ENCODE results near the gene KCNT1.

The KCNT1 gene

DNA sequence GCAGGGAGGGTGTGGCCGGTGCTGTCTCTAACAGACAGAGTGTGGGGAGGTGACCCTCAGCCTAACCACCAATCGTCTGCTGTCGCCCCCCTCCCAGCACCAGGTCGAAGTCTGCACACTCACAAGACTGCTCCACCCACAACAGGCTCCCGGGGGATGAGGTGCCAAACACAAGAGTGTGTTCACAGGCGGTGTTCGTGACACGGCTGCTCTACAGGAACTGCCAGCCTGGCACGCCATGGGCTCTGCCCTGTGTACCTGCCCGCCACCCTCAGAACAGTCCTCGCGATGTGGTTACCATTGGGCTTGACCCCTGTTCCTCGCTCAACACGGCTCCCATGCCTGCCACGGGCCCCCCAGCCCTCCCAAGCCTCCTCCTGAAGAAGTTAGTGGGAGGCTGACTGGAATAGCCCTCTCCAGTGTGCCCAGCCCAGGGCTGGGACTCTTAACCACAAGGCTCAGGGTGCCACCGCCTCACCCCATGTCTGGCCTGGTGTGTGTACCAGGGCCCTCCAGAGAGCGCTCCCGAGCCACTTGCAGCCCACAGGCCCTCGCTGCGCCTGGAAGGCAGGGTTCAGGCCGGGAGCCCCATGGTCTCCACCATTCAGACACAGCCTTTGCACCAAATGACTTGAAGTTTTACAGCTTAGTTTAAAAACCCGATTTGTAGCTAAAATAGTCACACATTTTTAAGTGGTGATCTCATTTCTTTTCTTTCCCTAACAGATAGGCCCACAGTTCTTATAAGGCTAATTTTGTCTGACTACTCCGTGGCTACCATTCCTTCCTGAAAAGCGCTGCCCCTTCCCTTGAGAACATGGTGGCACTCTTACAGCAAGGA lies 102.8 kb downstream of the KCNT1 start:
- DNase-seq = no peak

DNA sequence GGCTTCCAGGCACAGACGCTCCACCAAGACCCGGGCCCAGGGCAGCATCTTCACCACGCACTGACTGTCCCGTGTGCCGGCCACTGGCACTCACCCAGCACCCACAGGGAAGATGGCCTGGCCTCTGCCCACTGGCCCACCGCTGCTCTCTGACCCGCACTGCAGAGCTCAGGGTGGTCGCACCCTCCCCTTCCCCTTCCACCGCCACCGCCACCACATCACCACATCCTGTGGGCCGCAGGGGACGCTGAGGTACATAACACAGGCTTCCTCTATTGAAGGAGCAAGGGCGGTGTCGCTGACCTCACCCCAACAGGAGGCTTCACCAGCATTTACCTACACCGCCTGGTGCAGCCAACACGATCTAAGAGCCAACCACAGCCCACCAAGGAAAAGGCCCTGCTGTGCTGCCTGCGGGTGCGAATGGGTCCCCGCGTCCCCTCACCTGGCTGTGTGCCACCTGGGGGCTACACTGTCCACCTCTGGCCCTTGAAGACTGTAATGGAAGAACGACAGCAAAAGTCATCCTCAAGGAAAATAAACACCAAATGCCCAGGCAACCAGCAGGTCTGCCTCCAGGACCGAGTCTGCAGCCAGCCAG lies 103.5 kb downstream of the KCNT1 start:
- no peak for DNase-seq

DNA sequence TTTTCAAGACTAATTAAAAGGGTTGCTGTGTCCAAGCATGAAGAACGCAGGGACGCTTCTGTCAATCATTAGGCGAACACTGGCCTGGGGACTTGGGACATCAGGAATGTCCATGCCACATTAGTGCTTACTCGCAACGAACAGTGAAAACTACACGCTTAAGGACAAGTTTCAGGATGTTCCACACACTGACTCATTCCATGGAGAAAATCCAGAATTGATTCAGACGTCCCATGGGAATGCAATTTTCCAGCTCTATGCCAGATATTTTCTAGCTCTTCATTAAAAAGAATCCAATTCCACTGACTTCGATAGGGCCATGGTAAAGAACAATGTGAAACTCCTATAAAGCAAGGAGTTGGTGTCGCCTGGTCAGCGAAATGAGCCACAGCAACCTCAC lies 107.2 kb downstream of the KCNT1 start:
- no peak for DNase-seq

DNA sequence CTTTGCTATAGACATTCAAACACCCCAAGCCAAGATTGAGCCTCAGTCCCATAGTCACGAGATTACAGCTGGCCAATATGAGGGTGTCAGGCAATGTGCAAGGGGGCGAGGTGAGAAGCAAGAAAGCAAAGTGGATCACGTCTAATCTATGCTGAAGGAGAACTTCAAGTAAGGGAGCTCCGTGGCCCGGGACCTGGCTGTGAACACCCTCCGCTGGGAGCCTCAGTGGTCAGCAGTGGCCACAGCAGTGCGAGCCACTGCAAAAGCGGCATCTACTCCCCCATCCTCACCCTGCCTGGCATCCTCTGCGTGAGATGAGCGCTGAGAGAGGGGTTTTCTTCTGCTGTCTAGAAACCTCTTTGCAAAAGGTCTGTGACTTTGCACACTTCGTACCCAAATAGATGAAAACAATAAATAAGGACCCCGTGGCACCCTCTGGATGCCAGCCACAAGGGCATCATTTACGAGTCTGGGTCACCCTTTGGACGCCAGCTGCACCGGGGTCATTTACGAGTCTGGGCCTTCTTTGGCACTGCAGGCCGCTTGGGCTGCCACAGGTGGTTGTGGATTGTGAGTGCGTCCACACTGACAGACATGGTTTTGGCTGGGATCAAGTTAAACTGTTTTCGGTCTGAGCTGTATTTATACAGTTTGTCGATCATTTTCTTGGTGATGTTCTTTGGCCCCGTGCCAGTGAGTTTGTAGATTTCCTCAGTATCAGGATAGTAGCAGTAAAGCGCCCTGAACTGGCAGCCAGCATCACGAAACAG lies 109.0 kb downstream of the KCNT1 start:
- no peak for DNase-seq

DNA sequence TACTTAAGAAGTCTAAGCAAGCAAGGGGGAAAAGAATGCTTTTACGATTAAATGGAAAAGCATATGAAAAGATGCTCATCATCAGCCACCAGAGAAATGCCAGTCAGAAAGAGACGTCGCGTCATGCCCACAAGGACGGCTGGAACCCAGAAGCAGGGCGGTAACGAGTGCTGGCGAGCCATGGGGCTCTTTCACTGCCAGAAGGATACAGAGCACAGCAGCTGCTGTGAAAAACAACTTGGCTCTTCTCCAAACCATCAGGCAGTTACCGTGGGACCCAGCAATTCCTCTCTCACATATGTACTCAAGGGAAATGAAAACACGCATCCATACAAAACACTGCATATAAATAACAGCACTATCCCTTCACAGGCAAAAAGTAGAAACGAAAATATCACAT lies 109.8 kb downstream of the KCNT1 start:
- DNase-seq = no peak

DNA sequence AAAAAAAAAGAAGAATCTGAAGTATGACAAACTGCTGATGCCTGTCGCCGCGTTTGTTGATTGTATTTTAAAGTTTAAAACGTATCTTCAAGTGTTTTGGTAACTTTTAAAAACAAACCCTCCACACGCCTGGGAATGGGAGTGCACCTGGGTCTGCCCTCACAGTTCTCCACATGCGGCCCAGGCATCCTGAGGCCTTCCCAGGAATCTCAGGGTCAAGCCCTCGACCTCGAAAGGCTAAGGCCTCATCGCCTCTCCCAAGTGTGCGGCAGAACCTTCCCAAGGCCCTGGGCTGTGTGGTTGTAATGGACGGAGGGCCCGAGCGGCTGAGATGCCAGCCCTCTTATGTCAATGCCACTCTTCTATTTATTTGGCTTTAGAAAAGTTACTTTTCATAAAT lies 111.0 kb downstream of the KCNT1 start:
- no peak for DNase-seq

DNA sequence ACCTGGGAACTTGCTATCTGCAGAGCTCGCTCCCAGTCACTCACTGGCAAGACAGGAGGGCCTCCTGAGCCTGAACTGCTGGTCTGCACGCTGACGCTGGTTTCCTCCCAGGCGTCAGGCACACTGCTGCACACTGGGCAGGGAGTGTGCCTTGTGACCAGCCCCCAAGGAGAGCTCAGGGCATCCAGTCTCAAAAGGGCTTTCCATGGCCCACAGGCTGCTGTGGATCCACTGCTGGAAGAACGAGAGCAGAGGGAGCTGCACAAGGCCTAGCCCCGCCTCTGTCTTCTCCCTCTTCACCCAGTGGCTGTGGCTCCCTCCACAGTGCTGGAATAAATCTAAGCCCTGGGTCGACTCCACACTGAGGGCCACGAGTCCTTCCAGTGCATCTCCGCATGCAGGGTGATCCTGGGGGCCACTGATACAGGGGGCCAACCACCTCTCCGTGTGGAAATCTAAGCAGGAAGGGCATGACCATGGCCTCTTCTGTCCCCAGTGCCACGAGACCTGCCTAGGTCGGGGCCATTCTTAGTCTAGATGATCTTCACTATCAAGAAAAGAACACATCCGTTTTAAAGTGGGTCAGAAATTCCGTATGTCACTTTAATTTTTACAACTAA lies 111.8 kb downstream of the KCNT1 start:
- no peak for DNase-seq

DNA sequence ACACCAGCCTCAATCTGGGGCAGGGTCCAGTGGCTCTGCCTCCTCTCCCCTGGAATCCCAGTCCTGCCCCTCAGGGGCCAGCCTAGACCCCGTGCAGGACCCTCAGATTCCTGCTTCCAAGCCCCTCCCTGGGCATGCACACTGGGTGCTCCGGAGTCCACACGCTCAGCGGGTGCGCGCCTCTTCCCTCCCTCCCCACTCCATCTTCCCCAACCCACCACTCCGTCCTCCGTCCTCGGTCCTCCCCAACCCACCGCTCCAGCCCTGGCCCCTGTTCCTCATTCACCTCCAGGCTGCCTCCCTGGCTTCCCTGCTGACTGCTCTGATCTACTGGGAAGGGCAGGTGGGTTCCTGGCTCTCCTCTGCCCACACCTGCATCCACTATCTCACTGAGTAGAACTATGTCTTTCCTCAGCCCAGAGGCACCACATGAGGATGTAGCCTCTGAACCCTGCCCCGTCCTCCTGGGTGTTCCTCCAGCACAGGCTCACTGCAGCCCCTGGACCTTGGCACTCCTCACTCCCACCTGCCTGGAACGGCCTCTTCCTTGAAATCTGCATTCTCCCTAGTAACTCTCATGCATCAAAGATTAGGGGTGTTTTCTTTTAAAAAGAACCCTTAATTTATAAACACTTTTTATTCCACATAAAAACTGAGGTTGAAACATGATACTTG lies 112.6 kb downstream of the KCNT1 start:
- no peak for DNase-seq

DNA sequence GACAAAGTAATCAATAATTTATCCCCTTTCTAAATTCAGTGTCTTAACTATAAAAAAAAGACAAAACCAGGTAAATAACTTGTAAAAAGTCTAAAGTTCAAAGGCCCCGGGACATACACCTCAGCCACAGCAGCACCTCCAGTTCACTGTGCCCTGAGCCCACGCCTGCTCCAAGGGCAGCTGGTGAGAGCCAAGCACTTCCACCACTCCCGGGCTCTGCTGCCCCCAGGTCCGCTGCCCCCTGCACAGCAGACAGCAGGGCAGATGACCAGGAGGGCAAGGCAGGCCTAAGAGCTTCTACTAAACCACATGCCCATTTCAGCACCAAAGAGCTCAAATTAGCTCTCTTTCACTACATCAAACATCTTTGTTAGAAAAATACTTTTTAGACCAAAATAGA lies 113.4 kb downstream of the KCNT1 start:
- no peak for DNase-seq

DNA sequence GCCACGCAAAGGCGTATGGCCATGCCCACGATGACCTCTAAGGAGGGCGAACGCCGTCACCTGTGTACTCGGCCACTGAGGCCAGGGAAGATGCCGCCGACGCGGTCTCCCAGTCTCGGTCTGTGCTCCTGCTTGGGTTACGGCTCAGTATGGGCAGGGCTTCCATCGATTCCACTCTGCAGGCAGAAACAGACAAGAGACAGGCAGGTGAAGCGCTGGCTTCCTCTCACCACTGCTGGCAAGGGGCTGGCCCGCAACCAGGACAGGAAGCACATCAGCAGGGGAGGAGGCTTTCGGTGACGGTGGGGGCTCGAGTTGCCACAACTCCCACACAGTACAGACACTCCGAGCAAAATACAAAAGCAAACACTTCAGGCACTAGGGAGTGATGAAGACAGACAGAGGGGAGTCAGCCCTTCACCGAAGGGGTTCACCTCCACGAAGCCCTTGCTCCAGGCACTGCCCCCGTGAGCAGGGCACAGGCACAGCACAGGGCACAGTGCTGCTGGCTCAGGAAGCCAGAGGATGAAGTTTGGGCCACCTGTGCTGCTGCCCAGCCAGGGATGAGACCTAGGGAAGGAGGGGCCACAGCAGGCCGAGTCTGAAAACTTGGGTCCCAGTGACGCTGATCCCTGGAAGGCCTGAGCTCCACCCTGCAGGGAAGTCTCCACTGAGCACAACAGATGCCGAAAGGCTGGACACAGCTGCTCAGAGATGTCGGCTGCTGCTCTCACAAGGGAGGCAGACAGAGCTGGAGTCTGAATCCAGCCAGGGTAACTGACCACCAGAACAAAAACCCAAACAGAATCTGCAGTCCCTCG lies 114.1 kb downstream of the KCNT1 start:
- no peak for DNase-seq

DNA sequence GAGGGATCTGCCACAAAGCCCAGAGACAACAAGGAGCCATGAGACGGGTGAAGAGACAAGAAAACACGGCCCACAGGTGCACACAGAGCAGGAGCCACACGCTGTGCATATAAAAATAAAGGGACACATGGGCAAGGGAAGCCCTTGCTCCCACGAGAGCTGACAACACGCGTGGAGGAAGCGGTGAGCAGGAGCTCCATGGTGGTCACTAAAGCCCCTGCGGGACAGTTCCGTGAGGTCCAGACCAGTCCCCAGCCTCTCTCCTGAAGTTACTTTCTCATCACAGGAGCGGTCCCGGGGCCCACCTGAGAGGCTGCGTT lies 114.6 kb downstream of the KCNT1 start:
- DNase-seq = no peak

DNA sequence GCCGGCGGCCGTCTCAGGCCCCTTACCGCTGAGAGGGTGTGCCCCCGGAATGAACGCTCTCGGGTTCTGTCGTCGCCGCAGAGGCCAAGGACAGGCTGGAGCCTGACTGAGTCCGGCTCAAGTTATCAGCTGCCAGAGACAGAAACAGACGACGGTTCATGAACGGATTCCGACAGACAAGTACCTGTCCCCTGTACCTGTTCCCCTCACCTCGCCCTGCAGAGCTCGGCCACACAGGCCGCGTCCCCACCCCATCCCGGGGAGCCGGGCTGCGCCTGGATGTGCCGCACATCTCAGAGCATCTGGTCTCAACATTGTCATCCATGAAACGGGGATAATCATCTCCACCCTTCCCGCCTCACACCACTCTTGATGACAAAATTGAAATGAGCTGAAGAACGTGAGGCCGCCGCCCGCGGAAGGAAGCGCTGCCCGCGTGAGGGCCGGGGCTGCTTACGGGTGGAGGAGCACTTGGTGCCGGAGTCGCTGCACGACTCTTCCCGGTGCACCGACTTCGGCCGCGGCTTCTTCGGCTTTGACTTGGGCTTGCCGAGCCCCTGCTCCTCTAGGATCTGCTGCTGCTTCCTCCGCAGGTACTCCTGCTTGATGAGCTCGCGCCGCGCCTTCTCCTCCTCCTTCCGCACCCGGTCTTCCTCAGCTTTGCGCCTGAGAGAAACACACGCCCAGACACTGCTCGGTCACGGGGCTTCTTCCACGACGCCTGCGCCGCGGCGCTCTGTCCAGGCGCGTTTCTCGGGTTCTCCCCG lies 116.1 kb downstream of the KCNT1 start:
- no peak for DNase-seq

DNA sequence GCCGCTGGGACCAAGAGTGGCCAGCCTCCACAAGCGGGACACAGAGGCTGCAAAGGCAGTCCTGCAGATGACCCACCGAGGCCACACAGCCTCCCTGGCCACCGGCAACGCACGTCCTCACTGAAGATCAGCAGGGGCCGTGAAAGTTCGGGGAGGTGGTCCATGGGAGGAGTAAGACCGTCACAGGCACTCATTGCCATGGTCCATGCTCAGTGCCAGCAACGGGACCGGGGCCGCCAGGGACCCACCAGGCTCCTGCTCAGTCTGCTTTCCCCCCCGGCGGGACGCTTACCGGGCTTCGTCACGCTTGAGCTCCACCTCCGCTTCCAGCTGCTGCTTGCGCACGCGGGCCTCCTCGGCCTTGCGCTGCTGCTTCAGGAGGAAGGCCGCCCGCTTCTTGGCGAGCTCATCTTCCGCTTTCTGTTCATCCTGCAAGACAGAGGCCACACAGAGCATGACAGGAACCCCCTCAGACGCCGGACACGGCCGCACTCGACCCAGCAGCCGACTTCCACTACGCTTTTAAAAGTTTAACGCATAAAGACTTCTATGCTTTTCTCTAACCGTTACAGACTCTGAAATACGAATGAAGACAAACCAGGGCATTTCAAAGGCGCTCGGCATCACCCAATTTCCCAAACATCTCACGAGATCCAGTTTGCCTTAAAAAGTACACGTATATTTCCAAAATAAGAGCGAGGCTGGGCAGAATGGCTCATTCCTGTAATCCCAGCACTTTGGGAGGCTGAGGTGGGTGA lies 116.9 kb downstream of the KCNT1 start:
- DNase-seq = no peak

DNA sequence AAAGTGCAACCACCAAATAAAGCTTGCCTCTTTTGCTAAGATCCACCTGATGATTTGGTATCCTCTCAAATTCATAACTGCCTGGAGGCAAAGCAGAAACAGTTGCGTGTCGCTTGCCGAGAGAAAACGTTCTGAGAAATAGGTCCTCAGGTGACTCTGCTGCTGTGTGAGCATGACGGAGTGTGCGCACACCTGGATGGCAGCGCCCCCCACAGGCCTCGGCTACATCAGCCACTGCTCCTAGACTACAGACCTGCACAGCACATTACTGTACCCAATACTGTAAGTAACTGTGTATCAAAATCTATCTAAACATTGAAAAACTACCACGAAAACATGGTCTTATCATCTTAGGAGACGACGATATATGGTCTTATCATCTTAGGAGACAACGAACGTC lies 117.9 kb downstream of the KCNT1 start:
- DNase-seq = no peak

DNA sequence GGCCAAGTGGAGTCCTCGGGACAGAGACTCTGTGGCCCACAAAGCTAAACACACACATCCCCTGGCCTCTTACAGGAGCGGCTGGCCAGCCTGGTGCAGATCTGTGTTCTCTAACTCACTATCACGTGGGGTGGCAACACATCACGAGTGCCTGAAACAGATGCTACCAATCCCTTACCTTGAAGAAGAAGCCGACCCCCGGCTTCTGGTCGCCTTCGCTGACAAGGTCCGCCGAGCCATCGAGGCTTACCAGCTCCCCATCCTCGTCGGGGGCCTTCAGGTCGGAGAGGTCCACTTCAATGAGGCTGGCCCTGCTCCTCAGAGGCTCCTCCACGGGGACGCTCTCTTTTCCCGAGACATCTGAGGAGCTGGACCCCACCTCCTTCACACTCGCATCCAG lies 118.7 kb downstream of the KCNT1 start:
- no peak for DNase-seq

DNA sequence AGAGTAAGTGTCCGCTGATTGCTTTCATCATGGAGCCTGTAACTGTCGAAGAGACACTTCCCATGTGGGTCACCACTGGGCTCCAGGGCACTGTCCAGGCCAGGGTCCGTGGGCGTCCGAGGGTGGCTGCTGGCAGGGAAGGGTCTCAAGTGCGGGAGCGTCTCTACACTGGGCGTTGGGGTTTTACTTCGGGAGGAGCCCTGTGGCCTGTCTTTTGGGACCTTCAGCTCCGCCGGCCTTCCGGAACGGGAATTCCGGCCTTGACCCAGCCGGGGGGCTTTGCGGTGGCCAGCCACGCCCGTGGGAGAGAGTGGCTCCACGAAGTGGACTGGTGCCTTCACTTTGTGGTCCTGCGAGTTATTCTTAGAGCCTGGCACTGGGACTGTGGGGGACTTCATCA lies 119.1 kb downstream of the KCNT1 start:
- DNase-seq = no peak

DNA sequence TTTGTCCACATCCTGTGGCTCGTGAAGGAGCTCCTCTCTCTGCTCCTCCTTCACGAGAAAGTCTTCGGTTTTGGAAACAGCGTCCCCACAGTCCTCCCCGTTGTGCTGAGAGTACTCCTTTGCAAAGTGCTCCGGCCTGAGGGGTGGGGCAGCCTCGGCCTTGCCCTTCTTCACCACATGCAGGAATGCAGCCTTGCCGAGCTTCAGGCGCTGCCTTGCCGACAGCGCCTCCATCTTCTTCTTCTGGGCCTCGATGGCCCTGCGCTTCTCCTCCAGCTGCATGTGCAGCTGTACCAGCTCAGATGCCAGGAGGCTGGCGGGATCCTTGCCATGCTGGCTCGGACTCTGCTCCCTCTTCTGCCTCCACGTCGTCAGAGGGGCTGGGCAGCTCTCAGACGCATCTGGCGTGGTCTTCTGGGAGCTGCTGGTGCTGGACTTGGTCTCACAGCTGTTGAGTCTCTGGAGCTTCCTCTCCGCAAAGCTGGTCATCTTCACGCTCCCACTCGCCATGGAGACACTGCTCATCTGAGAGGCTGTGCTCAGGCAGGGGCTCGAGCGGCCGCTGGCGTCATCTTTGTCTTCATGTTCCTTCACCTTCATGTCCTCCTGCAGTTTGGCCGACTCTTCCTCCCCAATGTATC lies 119.9 kb downstream of the KCNT1 start:
- DNase-seq = no peak

DNA sequence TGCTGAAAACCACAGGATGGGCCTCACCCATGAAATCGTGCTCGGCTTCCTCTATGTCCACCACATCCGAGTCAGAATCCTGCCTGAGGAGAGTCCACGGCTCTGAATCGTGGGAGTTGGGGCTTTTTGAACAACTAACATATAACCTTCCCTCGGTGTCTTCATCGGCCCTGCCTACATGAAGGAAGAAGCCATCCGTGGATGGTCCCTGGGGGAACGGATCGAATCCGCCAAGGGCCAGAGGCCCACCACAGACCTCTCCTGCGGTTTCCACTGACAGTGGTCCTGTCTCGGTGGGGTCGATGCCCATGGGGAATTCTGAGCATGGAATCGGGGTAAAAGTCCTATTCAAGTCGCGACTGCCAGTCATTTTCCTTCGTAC lies 120.4 kb downstream of the KCNT1 start:
- no peak for DNase-seq

DNA sequence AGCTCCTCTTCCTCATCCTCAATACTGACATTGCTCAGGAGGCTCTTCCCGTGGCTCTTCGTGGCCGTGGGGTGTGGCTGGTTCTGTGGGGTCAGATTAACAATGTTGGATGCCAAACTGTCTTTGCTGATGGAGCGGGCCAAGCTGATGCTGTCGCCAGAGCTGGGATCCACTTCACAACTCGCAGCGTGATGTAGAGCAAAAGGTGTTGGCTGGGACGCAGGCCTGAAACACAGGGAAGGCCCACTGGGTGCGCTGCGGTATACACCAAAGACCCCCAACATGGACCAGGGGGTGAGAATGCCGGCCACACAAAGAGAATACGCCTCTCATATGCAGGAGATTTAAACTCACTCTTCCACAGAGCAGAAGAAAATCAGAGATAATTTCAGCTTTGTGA lies 121.1 kb downstream of the KCNT1 start:
- DNase-seq = no peak

All from stimulated activated CD4-positive, alpha-beta T cell treated with anti-CD3 and anti-CD28 coated beads, Interleukin-4, amount 100 ng/mL, for 4 hours (primary cell).